Measurements from ENCODE around the gene NVL.

- no peak for TF ChIP-seq POLR2A (IDR thresholded peaks at IDR 0.05)
- TF ChIP-seq CTCF (IDR thresholded peaks at IDR 0.05), result no peak
Observed at GRCh38 chr1:224276771-224277487, 53.0 kb downstream of the NVL start.

Data from gastroesophageal sphincter (tissue), 3 donors.